Activated CD4-positive, alpha-beta T cell treated with anti-CD3 and anti-CD28 coated beads, Interleukin-2, amount 50 U/mL, for 24 hours (primary cell): ENCODE results near the gene MYL6.

Experiments used
- DNase-seq, 2 donors: peaks; one replicate each; pipeline ENCODE4 v3.0.0-alpha.2; 2020; ENCODE audit warnings: low read depth in 1 of 2, low spot score in 1 of 2

Gene MYL6

GRCh38 chr12:56129206-56129941, 28.8 kb upstream of the MYL6 start:
- DNase-seq: peak in 1 of 2 donors; percentile 41

DNA sequence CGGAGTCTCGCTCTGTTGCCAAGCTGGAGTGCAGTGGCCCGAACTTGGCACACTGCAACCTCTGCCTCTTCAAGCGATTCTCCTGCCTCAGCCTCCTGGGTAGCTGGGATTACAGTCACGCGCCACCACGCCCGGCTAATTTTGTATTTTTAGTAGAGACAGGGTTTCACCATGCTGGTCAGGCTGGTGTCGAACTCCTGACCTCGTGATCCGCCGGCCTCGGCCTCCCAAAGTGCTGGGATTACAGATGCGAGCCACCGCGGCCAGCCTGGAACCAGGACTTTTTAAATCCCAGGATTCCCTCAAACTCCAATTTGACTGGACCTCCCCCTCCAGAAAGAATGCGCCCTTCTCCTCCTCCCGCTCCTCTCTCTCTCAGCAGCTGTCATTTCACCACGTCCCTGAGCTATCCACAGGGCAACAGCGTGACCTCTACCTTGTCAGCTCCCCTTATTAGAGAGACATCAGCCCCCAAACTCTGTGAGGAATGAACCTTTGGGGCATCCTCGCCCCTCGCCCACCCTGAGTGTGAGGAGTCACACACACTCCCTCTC, 28.1 kb upstream of the MYL6 start:
- no peak for DNase-seq

DNA sequence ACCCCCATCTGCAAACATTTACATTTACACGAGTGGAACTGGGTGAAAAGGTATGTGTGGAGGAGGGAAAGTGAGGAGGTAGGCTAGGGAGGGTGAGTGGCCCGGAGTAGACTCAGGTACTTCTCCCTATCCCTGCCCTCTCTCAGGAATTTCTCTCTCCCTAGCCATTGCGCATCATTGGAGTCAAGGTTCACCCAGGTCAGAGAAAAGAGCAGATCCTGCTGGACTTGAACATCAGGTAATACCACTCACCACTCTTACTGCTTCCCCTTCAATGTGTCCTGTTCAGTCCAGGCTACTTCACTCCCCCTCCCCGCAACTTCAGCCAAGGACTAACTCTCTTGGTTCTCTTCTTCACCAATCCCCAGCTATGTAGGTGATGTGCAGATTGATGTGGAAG, 27.3 kb upstream of the MYL6 start:
- no peak for DNase-seq

GRCh38 chr12:56134897-56135296, 23.3 kb upstream of the MYL6 start:
- DNase-seq: no peak

GRCh38 chr12:56137853-56138571, 20.1 kb upstream of the MYL6 start:
- no peak for DNase-seq

- DNase-seq: no peak
Observed at GRCh38 chr12:56141946-56142784, 16.0 kb upstream of the MYL6 start.

- DNase-seq: no peak
Observed at GRCh38 chr12:56143217-56143616, 14.9 kb upstream of the MYL6 start.

GRCh38 chr12:56143870-56144269, 14.3 kb upstream of the MYL6 start:
- DNase-seq: no peak

DNA sequence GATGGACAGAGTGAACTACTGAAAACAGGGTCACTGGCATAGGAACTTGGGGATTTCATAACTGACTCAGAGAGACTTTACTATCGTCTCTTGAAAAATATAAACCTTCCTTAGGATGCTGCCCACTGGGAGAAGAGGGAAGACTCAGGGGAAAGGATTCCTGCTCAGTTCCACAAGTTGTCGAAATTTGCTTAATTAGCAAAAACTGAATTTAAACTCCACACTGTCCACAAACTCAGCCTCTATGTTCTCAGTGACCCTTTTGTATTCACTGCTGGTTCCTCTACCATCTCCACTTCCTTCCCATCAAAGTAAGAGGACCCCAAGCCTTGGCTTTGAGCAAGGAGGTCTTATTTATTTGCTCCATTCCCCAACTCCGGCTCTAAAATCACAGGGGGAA, 12.9 kb upstream of the MYL6 start:
- DNase-seq: no peak

- no peak for DNase-seq
Observed at GRCh38 chr12:56146492-56147460, 11.4 kb upstream of the MYL6 start.

DNA sequence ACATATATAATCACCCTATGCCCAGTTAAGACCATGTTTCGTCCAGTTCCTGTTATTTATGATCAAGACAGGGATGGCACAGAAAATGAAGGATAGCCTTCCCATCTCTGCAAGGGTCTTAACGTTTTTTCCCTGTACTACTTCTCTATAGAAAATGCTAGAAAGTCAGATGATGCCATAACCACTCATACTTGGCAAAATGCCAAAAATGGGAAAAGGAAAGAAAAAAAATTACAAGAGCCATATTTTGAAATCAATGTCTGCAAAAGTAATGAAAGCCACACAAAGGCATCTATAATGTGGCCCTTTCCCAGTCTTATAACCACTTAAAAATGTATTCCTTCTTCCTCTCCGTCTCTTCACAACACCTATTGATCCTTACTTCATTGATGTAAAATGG, 7.6 kb upstream of the MYL6 start:
- DNase-seq: no peak

DNA sequence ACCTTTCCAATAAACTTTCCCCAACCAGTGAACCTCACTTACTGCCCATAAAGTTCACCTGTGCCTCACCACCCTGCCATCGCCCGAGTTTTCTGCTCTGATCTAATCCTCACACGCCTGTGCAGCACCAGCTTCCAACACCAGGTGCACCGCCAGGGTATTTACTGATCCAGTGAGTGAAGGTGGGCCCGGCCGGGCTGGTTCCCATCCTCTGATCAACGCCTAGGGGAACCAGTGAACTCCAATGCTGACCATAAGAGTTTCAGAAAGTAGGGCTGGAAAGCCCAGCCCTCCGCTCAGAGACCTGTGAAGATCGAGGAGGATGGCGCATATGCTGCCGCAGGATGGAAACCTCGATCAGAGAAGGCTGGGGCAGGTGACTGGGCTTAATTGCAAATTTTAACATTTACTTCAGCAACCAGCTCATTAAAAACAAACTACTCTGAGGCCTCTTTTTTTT, 6.5 kb upstream of the MYL6 start:
- DNase-seq: peak; percentile 53 to 57

DNA sequence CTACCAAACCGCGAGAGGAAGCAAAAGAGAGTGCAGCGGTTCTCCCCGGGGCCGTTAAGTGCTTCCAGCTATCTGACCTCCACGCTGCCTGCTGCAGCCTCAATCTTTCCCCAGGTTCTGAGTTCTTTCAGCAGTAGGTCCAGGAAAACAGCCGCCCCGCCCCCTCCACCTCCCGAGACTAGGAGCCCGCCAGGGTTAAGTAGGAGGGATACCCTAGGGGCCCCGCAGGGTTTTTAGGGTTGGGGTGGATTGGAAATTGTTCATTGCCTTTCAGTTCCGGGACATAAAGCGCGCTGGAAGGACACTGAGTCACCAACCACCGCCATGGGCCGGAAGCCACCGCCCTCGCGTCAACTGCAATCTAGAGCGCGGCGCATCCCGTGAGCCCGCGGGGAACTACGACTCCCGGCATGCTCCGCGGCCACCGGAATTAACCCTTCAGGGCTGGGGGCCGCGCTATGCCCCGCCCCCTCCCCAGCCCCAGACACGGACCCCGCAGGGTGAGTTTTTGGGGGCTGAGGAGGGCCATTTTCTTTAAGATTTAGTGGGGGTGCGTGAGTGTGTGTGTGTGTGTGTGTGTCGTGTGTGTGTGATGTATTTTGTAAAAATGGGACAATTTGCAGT, 5.9 kb upstream of the MYL6 start, which contains the start of gene MYL6B:
MYL6B (plus strand) TSS at position 456 of the 624 bp plus-strand sequence. CDS start 1,332 bp downstream, outside the sequence.
- peak; percentile 85 to 93 for DNase-seq

DNA sequence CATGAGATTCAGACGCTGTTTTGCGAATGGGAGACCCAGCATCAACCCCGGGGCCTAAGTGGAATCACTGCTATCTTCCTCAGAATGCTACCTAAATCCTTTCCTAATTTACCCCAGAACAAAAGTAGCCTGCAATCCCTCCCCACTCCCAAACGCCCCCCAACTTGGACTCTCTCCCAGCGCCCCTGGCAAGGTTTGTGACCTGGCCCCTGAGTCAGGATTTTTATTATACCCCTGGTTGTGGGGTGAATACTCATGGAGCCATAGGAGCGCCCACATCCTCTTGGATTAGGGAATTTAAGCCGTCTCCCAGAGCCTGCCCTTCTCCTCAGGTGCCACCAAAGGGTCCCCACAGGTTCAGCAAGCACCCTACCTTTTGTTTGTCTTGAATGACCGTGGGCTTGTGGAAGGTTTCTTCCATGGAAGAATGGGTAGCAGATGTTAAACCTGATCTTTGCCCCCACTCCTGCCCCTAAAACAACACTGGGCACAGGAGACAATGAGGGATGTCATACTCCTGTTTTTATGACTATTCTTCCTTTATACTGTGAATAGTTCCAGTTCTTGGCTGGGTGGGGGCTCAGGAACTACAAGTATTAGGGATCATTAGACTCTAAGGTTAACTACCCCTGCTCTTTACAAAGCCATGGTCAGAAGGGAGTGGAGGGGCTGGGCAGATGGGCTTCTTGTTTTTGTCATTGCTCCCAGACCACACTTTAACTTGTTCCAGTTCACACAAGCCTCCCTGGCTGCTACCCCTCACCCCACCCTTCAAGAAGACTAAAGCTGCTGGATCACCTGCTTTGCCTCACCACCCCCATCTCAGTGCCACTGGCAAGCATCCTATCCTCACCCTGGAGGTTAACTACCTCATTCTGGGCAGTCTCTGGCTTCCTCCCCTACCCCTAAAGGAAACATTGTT, 5.1 kb upstream of the MYL6 start:
- DNase-seq: no peak

DNA sequence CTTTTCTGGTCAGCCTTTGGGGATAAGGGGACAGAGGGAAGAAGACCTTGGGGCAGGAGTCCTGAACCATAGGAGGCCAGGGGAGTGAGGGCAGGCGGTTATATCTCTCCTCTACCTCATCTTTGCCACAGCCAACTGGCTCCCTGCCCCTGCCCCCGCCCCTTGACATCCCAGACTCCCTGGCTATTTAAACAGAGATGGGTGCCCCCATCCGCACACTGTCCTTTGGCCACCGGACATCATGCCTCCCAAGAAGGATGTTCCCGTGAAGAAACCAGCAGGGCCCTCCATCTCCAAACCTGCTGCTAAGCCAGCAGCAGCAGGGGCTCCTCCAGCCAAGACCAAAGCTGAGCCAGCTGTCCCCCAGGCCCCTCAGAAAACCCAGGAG, 4.5 kb upstream of the MYL6 start:
- DNase-seq: no peak

- DNase-seq: no peak
Observed at GRCh38 chr12:56154246-56154771, 3.9 kb upstream of the MYL6 start.

GRCh38 chr12:56154818-56155217, 3.3 kb upstream of the MYL6 start:
- DNase-seq: no peak

- DNase-seq: no peak
Observed at GRCh38 chr12:56155256-56155845, 2.8 kb upstream of the MYL6 start.
